Naive thymus-derived CD4-positive, alpha-beta T cell (primary cell): ENCODE results near the gene COL23A1. TPM values are rescaled to one million over a fixed set of nuclear protein-coding genes. Genes with fewer than 3 reads are reported as not detected.
A peak's percentile ranks its signal among the peaks of the same experiment; 100 is the strongest.

Source experiments
- ATAC-seq: fragments of 150-1000 bp; cut with Tn5 transposase; 2 replicates; pipeline ENCODE4 v1.10.0; 2021; ENCODE audit warnings: mild to moderate bottlenecking, moderate library complexity
- CTCF ChIA-PET: fragments of 350-600 bp; sonication (Branson Sonifier 250); formaldehyde crosslinking; loops from one replicate; lab custom pipeline; 2021; ENCODE audit warnings: antibody characterized with exemption; lab: Charles Lee
- POLR2A ChIA-PET: fragments of 350-600 bp; sonication (Branson Sonifier 250); formaldehyde crosslinking; loops from one replicate; lab custom pipeline; 2021; ENCODE audit warnings: antibody characterized with exemption, inconsistent platforms; lab: Charles Lee
- DNase-seq, 9 donors: peaks; one replicate each; pipeline versions ENCODE4 v3.0.0 to v3.0.0-alpha.2; 2020 to 2022; ENCODE audit warnings: mixed read lengths in 1 of 9
- H3K27ac ChIP-seq: one replicate; pipeline ENCODE4 v1.7.0; 2013; ENCODE audit warnings: mild to moderate bottlenecking, low read depth, low read length, moderate library complexity
- H3K27me3 ChIP-seq, 2 donors: one replicate each; pipeline ENCODE4 v1.7.0; 2013; ENCODE audit warnings: low read length in 2 of 2, mild to moderate bottlenecking in 2 of 2, moderate library complexity in 2 of 2; ENCODE audit not compliant: control insufficient read depth in 2 of 2, insufficient read depth in 2 of 2
- H3K36me3 ChIP-seq, 3 experiments: 1 replicate in 2 of 3; 2 replicates in 1 of 3; pipeline ENCODE4 v1.7.0; 2013; ENCODE audit warnings: low read length in 3 of 3, mild to moderate bottlenecking in 3 of 3, moderate library complexity in 1 of 3; ENCODE audit not compliant: insufficient read depth in 3 of 3, control insufficient read depth in 2 of 3
- H3K4me1 ChIP-seq, 2 donors: one replicate each; pipeline ENCODE4 v1.7.0; 2013; ENCODE audit warnings: low read length in 2 of 2, mild to moderate bottlenecking in 2 of 2, moderate library complexity in 1 of 2; ENCODE audit not compliant: control insufficient read depth in 2 of 2, insufficient read depth in 2 of 2
- H3K4me3 ChIP-seq: 2 replicates; pipeline ENCODE4 v1.7.0; 2013; ENCODE audit warnings: mild to moderate bottlenecking, low read length
- H3K9me3 ChIP-seq, 3 experiments: 1 replicate in 2 of 3; 2 replicates in 1 of 3; pipeline ENCODE4 v1.7.0; 2013; ENCODE audit warnings: low read length in 3 of 3; ENCODE audit not compliant: control insufficient read depth in 2 of 3
- H3K27ac Mint-ChIP-seq, 9 donors: one replicate each; pipeline ENCODE4 v1.8.0; 2020 to 2022; ENCODE audit warnings: mixed read lengths in 9 of 9, mild to moderate bottlenecking in 8 of 9, moderate library complexity in 5 of 9, inconsistent platforms in 2 of 9
- H3K27me3 Mint-ChIP-seq, 5 donors: one replicate each; pipeline ENCODE4 v1.8.0; 2021 to 2022; ENCODE audit warnings: mixed read lengths in 5 of 5, mild to moderate bottlenecking in 1 of 5
- H3K36me3 Mint-ChIP-seq, 5 donors: one replicate each; pipeline ENCODE4 v1.8.0; 2020 to 2022; ENCODE audit warnings: mixed read lengths in 5 of 5, mild to moderate bottlenecking in 3 of 5, inconsistent platforms in 1 of 5
- H3K4me1 Mint-ChIP-seq, 7 donors: one replicate each; pipeline ENCODE4 v1.8.0; 2020 to 2022; ENCODE audit warnings: mixed read lengths in 7 of 7, mild to moderate bottlenecking in 3 of 7, inconsistent platforms in 1 of 7
- H3K4me3 Mint-ChIP-seq, 10 donors: one replicate each; pipeline ENCODE4 v1.8.0; 2020 to 2022; ENCODE audit warnings: mild to moderate bottlenecking in 10 of 10, mixed read lengths in 10 of 10, moderate library complexity in 6 of 10, inconsistent platforms in 2 of 10
- H3K9me3 Mint-ChIP-seq, 11 donors: one replicate each; pipeline ENCODE4 v1.8.0; 2020 to 2022; ENCODE audit warnings: mixed read lengths in 11 of 11, mild to moderate bottlenecking in 4 of 11, inconsistent platforms in 1 of 11, moderate library complexity in 1 of 11
- intact Hi-C, 2 donors: fragments of 100-400 bp; cut with micrococcal nuclease; formaldehyde crosslinking; loops; one replicate each; pipeline ENCODE4 v1.15.1; 2023
- polyA plus RNA-seq, 2 donors: library from polyadenylated mRNA; unstranded; fragments of 300-500 nt; fragmentation: Illumina TruSeq; gene quantifications; one replicate each; pipeline ENCODE4 v1.2.3, GENCODE V29; 2021
- total RNA-seq, 6 experiments: library from RNA in 5 of 6; stranded (reverse) in 5 of 6; gene quantifications; 1 replicate in 5 of 6; 2 replicates in 1 of 6; pipeline ENCODE4 v1.2.3 and lab custom pipeline; 2021 to 2026

COL23A1 gene
- total and polyA plus RNA-seq, 7 experiments from 2014 or later, result 0.13 to 0.32 (median 0.22) TPM; not detected in 4

DNA sequence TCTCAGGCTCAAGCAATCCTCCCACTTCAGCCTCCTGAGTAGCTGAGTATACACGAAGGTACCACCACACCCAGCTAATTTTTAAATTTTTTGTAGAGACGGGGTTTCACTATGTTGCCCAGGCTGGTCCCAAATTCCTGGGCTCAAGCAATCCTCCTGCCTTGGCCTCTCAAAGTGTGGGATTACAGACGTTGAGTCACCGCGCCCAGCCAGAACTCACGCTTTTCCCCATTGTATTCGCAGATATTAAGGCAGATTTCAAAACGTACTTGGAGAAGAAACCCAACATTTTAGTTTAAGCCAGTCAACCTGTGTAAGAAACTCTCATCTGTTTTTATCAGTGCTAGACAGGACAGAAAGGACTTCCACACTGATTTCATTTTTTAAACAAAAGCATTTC lies 26.6 kb downstream of the COL23A1 start:
- Histone ChIP-seq H3K27me3 (no peaks in the 10 kb centered on the region), H3K9me3 (no peaks in the 10 kb centered on the region), H3K27ac (no peak overlapping the region), H3K4me1 (no peaks in the 10 kb centered on the region), H3K36me3 (no peaks in the 10 kb centered on the region), H3K4me3 (no peak overlapping the region)
- intact Hi-C loops, result no loop called here
- Mint-ChIP-seq H3K4me3 (no peak overlapping the region), H3K9me3 (peaks cover 0 to 6% (median 0%) of the 10 kb centered on the region in 11 donors), H3K36me3 (peaks cover 0 to 3% (median 0%) of the 10 kb centered on the region in 5 donors), H3K27ac (no peak overlapping the region), H3K4me1 (no peaks in the 10 kb centered on the region), H3K27me3 (peaks cover 25 to 42% (median 37%) of the 10 kb centered on the region in 5 donors)
- DNase-seq (no peak), ATAC-seq (no peak)
- POLR2A ChIA-PET, result no interaction called here
- CTCF ChIA-PET, result no interaction called here

DNA sequence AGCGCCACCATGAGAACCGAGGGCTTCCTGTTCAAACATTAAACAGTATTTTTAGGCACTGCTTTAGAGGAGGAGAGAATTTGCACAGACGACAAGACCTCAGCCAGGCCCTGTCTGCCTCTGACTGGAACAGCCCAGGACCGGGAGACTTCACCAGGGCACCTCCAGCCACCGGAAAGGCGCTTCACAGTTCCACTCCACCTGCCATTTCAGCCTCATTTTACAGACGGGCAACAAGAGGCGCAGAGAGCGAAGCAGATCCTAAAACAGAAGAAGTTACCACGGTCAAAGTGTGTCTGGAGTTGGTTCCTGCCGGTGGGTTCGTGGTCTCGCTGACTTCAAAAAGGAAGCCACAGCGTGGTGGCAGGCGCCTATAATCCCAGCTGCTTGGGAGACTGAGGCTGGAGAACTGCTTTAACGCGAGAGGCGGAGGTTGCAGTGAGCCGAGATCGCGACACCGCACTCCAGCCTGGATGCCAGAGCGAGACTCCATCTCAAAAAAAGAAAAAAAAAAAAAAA lies 28.4 kb downstream of the COL23A1 start:
- peak overlapping the region in 1 of 9 donors; percentile 84 for H3K27ac Mint-ChIP-seq
- H3K4me1 ChIP-seq, result no peaks in the 10 kb centered on the region
- no peaks in the 10 kb centered on the region for H3K27me3 ChIP-seq
- peaks cover 0 to 3% (median 0%) of the 10 kb centered on the region in 5 donors for H3K36me3 Mint-ChIP-seq
- H3K9me3 Mint-ChIP-seq, result peaks cover 0 to 6% (median 0%) of the 10 kb centered on the region in 11 donors
- no peak overlapping the region for H3K27ac ChIP-seq
- ChIA-PET CTCF (no interaction called here), POLR2A (interaction anchor here (0.6 kb wide), 1 partner anchor 317 kb away, joined by 3 read pairs; no protein-coding TSS in a partner anchor)
- H3K9me3 ChIP-seq, result no peaks in the 10 kb centered on the region
- intact Hi-C loops, result no loop called here
- no peaks in the 10 kb centered on the region for H3K4me1 Mint-ChIP-seq
- DNase-seq, result no peak
- no peak overlapping the region for H3K4me3 Mint-ChIP-seq
- no peak for ATAC-seq
- H3K36me3 ChIP-seq, result no peaks in the 10 kb centered on the region
- H3K27me3 Mint-ChIP-seq, result peaks cover 19 to 43% (median 37%) of the 10 kb centered on the region in 5 donors
- H3K4me3 ChIP-seq, result no peak overlapping the region

DNA sequence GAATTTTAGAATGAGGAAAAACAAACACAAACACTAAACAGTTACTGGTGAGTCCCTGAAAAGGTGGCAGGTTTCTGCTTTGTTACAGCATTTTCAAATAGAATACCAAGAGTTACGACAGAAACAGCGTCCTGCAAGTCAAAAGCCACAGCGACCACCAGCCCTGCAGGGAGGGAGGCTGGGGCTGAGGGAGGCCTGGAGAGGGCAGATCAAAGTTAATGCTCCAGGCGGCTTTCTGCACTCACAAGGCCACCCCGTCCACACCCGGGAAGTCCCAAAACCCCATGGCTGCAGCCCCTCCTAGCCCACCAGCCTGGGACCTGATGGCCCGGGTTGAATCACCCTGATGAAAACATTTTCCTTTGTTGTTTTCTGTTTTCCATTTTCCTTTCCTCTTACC lies 29.3 kb downstream of the COL23A1 start:
- peaks cover 16 to 42% (median 37%) of the 10 kb centered on the region in 5 donors for H3K27me3 Mint-ChIP-seq

DNA sequence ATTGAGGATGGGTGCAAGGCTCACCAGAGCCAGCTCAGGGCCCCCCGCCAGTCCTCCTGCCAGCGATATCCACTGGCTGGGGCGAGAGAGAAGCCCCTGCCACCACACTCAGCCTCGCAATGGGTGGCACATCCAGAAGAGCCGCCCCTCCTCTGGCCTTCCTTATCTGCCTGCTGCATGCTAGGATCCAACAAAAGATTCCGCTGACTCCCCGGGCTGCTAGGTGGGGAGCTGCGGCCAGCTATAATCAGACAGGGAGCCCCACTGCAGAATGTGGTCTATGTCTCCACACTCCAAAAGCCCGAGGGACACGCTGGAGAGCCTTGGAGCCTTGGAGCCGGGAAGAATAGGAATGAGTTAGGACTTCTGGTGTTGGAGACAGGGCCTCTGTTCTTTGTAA lies 32.8 kb downstream of the COL23A1 start:
- Mint-ChIP-seq H3K4me3 (no peak overlapping the region), H3K9me3 (peaks cover 0 to 6% (median 0%) of the 10 kb centered on the region in 11 donors), H3K4me1 (no peaks in the 10 kb centered on the region), H3K27ac (no peak overlapping the region), H3K36me3 (peaks cover 0 to 3% (median 0%) of the 10 kb centered on the region in 5 donors), H3K27me3 (peaks cover 2 to 43% (median 22%) of the 10 kb centered on the region in 5 donors)
- Histone ChIP-seq H3K36me3 (no peaks in the 10 kb centered on the region), H3K27ac (no peak overlapping the region), H3K4me3 (no peak overlapping the region), H3K4me1 (no peaks in the 10 kb centered on the region), H3K9me3 (no peaks in the 10 kb centered on the region), H3K27me3 (no peaks in the 10 kb centered on the region)
- DNase-seq (no peak), ATAC-seq (no peak)
- ChIA-PET CTCF (interaction anchor here (0.6 kb wide), 1 partner anchor 184 kb away, joined by 3 read pairs; no protein-coding TSS in a partner anchor), POLR2A (no interaction called here)
- intact Hi-C loops, result loop anchor here in 1 of 2 donors (10.0 kb wide), 1 partner anchor 273 kb away; no protein-coding TSS in a partner anchor

More for the DNA sequence above, 29.3 kb downstream of the COL23A1 start:
- intact Hi-C loops, result no loop called here
- Histone ChIP-seq H3K4me1 (no peaks in the 10 kb centered on the region), H3K4me3 (no peak overlapping the region), H3K36me3 (no peaks in the 10 kb centered on the region), H3K27ac (no peak overlapping the region), H3K9me3 (no peaks in the 10 kb centered on the region), H3K27me3 (no peaks in the 10 kb centered on the region)
- Mint-ChIP-seq H3K27ac (no peak overlapping the region), H3K4me3 (no peak overlapping the region), H3K36me3 (peaks cover 0 to 3% (median 0%) of the 10 kb centered on the region in 5 donors), H3K4me1 (no peaks in the 10 kb centered on the region), H3K9me3 (peaks cover 0 to 6% (median 0%) of the 10 kb centered on the region in 11 donors)
- ChIA-PET POLR2A (no interaction called here), CTCF (no interaction called here)
- no peak for ATAC-seq
- DNase-seq, result no peak

DNA sequence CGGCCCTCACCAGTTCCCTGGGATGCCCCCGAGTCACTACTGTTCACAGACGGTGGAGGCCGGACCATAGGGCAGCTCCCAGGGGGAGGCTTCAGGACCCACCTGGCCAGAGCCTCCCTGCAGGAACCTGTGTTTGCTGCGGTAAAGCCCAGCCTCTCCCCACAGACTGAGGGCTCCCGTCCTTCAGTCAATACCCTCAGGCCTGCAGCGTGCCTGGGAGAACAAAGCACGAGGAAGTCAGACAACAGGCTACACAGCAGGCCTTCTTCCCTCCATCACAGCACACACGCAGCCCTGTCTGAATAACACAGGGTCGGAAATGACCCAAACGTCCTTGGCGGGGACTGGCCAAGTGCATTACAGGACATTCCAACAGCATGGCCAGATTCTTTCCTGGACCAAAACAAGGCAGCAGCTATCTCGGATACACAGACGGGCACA lies 34.4 kb downstream of the COL23A1 start:
- ATAC-seq (no peak), DNase-seq (no peak)
- Mint-ChIP-seq H3K4me1 (no peaks in the 10 kb centered on the region), H3K27me3 (peaks cover 0 to 40% (median 27%) of the 10 kb centered on the region in 5 donors), H3K36me3 (no peaks in the 10 kb centered on the region), H3K9me3 (no peaks in the 10 kb centered on the region), H3K4me3 (no peak overlapping the region), H3K27ac (no peak overlapping the region)
- H3K27me3 ChIP-seq, result no peaks in the 10 kb centered on the region
- no peak overlapping the region for H3K27ac ChIP-seq
- CTCF ChIA-PET, result no interaction called here
- H3K4me1 ChIP-seq, result no peaks in the 10 kb centered on the region
- no peaks in the 10 kb centered on the region for H3K36me3 ChIP-seq
- intact Hi-C loops, result loop anchor here in 1 of 2 donors (10.0 kb wide), 1 partner anchor 271 kb away; no protein-coding TSS in a partner anchor
- H3K9me3 ChIP-seq, result no peaks in the 10 kb centered on the region
- no peak overlapping the region for H3K4me3 ChIP-seq
- POLR2A ChIA-PET, result no interaction called here

DNA sequence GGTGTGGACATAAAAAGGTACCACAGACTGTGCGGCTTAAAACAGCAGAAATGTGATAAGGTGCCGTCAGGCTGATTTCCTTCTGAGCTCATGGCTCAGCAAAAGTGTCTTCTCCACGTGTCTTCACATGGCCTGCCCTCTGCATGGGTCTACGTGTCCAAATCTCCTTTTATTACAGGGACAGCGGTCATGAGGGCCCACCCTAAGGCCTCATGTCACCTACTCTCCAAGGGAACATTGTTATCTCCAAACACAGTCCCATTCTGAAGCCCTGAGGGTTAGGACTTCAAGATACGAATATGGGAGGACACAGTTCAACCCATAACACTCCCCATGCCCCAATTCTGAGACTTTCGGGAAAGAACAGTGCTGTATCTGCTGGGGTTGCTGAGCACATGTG lies 35.2 kb downstream of the COL23A1 start:
- no peak overlapping the region for H3K4me3 ChIP-seq
- ChIA-PET POLR2A (no interaction called here), CTCF (interaction anchor here (0.8 kb wide), 1 partner anchor 269 kb away, joined by 3 read pairs; no protein-coding TSS in a partner anchor)
- H3K27ac ChIP-seq, result no peak overlapping the region
- H3K27me3 Mint-ChIP-seq, result peaks cover 0 to 34% (median 20%) of the 10 kb centered on the region in 5 donors
- ATAC-seq (no peak), DNase-seq (no peak)
- intact Hi-C loops, result loop anchor here in 1 of 2 donors (10.0 kb wide), 1 partner anchor 270 kb away; no protein-coding TSS in a partner anchor
- H3K36me3 Mint-ChIP-seq, result no peaks in the 10 kb centered on the region
- H3K4me3 Mint-ChIP-seq, result no peak overlapping the region
- no peaks in the 10 kb centered on the region for H3K27me3 ChIP-seq
- no peaks in the 10 kb centered on the region for H3K36me3 ChIP-seq
- H3K9me3 ChIP-seq, result no peaks in the 10 kb centered on the region
- H3K4me1 ChIP-seq, result no peaks in the 10 kb centered on the region
- H3K9me3 Mint-ChIP-seq, result no peaks in the 10 kb centered on the region
- H3K27ac Mint-ChIP-seq, result no peak overlapping the region
- no peaks in the 10 kb centered on the region for H3K4me1 Mint-ChIP-seq

DNA sequence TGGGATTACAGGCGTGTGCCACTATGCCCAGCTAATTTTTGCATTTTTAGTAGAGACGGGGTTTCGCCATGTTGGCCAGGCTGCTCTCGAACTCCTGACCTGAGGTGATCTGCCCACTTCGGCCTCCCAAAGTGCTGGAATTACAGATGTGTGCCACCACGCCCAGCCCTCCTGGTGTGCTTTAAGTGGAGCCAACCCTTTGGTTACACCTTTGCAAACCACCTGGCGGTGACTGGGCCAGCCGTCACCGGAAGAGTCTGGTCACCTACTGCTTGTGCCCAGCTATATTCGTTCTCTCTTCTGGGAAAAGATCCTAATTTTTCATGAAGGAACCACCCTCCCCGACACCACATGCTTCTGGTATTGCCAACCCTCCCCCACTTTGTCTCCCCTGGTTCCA lies 35.9 kb downstream of the COL23A1 start:
- Mint-ChIP-seq H3K27me3 (peaks cover 0 to 33% (median 18%) of the 10 kb centered on the region in 5 donors), H3K4me1 (no peaks in the 10 kb centered on the region), H3K4me3 (no peak overlapping the region), H3K27ac (no peak overlapping the region), H3K9me3 (no peaks in the 10 kb centered on the region), H3K36me3 (no peaks in the 10 kb centered on the region)
- Histone ChIP-seq H3K27me3 (no peaks in the 10 kb centered on the region), H3K4me1 (no peaks in the 10 kb centered on the region), H3K27ac (no peak overlapping the region), H3K9me3 (no peaks in the 10 kb centered on the region), H3K36me3 (no peaks in the 10 kb centered on the region), H3K4me3 (no peak overlapping the region)
- DNase-seq (no peak), ATAC-seq (no peak)
- CTCF ChIA-PET, result no interaction called here
- intact Hi-C loops, result loop anchor here in 1 of 2 donors (10.0 kb wide), 1 partner anchor 270 kb away; no protein-coding TSS in a partner anchor
- POLR2A ChIA-PET, result no interaction called here
